RCC 7860 (cell line): ENCODE results near the gene CHST13.

ENCODE experiments used
- DNase-seq: peaks from one replicate; pipeline ENCODE4 v3.0.0-alpha.2; 2015; ENCODE audit warnings: low spot score
- FAIRE-seq: peaks from 2 replicates; lab custom pipeline; 2012; peaks lifted over from hg19 to GRCh38; lab: Jason Lieb, UNC

The CHST13 gene

DNA sequence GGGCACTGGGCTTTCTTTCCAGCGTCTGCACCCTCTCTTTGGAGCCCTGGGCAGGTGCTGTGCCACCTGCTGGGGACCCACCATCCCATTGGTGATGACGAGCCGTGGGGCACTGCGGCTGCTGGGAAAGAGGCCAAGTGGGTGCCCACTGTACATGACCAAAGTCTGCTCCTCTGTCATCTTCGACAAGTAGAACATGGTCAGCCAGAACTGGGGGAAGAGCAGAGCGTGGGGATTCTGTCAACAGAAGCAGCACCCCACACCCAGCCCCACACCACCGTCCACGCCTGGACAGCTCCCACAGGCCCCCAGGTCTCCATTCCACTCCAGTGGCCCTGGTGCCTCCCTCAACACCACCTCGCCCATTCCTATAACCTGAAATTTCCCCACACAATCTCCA is 16.1 kb upstream of the CHST13 start:
- FAIRE-seq, result no peak
- no peak for DNase-seq

DNA sequence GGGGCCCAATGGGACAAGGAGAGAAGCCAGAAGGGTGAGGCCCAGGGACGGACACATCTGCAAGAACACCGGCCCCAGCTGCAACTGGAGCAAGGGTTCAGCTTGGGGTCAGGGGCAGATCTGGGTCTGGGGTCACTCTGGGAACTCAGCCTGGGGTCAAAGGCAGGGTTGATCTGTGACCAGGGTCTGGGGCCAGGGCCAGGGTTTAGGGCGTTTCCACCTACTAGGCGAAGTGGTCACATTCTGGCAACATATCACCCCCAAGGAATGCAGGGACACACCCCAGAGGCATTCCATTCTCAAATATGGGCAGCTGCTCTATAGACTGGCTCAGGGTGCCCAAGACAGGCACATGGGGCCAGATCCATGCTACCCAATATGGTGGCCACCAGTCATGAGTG is 15.4 kb upstream of the CHST13 start:
- DNase-seq (no peak), FAIRE-seq (no peak)

DNA sequence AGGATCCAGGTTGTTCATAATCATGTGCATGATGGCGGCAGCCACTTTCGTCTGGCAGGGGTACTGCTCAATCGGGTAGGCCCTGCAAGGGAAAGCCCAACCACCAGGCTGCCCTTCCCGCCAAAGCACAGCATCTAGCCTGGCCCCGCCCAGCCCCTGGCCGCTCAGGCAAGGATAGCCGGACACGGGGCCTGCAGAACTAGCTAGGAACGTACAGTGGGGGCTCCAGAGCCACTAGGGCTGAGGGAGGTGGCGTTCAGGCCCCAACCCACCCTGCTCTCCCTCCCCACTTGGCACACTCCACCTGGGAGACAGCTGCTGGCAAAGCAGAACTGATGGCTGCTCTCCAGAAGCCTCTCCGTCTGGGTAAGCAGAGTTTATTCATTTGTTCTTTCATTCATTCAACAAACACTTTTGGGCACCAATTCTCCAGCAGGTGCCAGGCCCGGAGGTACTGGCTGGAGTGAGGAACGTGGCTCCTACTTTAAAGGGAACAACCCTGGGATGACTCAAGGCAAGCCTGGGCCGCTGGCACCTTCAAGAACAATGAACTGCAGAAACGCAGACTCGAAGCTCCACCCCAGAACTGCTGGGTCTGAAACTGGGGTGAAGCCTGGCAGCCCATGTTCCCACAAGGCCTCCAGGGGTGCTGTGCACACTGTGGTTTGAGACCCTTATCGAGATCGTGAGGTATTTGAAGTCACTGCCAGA is 14.2 kb upstream of the CHST13 start:
- DNase-seq, result no peak

GRCh38 chr3:126510308-126510910 is 13.5 kb upstream of the CHST13 start:
- no peak for DNase-seq
- no peak for FAIRE-seq

More for the DNA sequence above, 14.2 kb upstream of the CHST13 start:
- no peak for FAIRE-seq

- DNase-seq, result no peak
- no peak for FAIRE-seq
These were observed 12.7 kb upstream of the CHST13 start for GRCh38 chr3:126511291-126511690.

GRCh38 chr3:126512026-126512425 is 11.9 kb upstream of the CHST13 start:
- no peak for FAIRE-seq
- no peak for DNase-seq

- FAIRE-seq (no peak), DNase-seq (no peak)
These were observed 10.9 kb upstream of the CHST13 start for GRCh38 chr3:126512916-126513650.

- FAIRE-seq, result no peak
- no peak for DNase-seq
These were observed 9.8 kb upstream of the CHST13 start for GRCh38 chr3:126514161-126514560.

- no peak for FAIRE-seq
These were observed 8.8 kb upstream of the CHST13 start for GRCh38 chr3:126515066-126515706.

GRCh38 chr3:126516152-126516935 is 7.6 kb upstream of the CHST13 start:
- no peak for DNase-seq

More at GRCh38 chr3:126515066-126515706, 8.8 kb upstream of the CHST13 start:
- DNase-seq, result no peak

DNA sequence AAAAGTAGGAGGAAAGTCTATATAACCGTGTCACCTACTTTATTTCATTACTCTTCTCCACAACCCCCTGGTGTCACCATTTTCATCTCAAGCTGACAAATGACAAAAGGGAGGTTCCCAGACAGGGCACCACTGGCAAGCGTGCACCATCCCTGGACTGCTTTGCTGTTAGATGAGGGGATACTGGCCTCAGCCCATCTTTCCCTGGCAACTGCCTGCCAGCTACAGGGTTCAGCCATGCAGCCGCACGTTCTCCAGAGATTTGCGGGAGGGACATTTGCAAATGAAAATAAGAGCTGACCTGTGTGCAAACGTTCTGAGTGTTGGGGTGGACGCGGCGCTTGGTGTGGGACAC is 7.0 kb upstream of the CHST13 start:
- FAIRE-seq (no peak), DNase-seq (no peak)

More at GRCh38 chr3:126516152-126516935, 7.6 kb upstream of the CHST13 start:
- FAIRE-seq, result no peak

- FAIRE-seq (no peak), DNase-seq (no peak)
These were observed 6.5 kb upstream of the CHST13 start, which contains the start of gene UROC1 for GRCh38 chr3:126517291-126517951. Gene UROC1, minus strand, starts transcription at chr3:126517773. Its CDS starts 54 bp downstream, at chr3:126517719.

DNA sequence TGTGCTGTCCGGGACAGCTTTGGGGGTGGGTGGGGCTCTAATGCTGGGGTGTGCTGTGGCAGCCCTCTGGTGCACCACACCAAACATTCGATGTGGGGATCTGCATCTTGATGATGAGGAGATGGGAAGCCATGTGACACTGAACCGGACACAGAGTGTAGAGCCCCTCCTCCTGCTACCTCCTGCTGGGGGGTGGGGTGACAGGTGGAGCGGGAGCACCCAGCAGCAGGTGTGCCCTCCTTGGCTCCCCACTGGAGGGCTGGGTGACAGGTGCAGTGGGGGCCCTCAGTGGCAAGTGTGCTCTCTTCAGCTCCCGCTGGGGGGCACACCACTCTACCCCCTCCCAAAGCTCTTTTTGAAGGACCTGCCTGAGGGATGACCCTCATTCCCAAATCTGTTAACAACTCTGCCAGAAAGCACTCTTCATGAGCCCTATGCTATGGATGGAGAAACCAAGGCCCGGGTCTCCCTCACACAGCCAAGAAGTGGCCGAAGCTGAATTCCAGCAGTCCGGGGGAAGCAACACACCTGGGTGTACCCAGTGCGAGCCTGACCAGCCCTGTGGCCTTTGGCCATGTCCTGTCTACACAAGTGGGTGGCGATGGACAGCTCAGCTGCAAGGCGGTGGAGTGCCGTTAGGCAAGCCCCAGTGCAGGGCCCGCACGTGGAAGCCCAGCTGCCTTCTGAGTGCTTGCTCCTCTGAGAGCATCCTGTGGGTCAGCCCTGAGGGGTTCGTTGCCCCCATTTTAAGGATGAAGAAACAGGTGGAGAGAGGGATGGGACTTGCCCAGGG is 5.8 kb upstream of the CHST13 start:
- DNase-seq (no peak), FAIRE-seq (no peak)

DNA sequence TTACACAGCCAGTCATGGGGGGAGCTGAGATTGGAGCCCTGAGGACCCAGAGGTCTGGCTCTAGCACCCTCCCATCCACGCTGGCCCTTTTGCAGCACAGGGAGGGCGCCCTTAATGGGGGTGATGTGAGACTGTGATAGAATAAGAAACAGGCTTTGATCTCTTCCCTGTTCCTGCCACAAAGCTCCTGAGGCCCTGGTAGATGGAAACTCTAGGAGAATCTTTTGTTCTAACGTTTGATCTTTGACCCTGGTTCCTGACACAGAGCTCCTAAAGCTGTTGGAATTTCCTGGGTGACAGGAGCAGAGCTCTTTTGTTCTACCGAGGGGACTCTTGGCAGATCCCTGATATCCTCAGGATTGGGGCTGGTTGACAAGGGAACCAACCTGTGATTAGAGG is 5.2 kb upstream of the CHST13 start:
- DNase-seq (no peak), FAIRE-seq (no peak)

GRCh38 chr3:126519506-126520455 is 4.2 kb upstream of the CHST13 start:
- no peak for DNase-seq
- no peak for FAIRE-seq

- DNase-seq (no peak), FAIRE-seq (no peak)
These were observed 2.6 kb upstream of the CHST13 start for GRCh38 chr3:126521122-126521891.

DNA sequence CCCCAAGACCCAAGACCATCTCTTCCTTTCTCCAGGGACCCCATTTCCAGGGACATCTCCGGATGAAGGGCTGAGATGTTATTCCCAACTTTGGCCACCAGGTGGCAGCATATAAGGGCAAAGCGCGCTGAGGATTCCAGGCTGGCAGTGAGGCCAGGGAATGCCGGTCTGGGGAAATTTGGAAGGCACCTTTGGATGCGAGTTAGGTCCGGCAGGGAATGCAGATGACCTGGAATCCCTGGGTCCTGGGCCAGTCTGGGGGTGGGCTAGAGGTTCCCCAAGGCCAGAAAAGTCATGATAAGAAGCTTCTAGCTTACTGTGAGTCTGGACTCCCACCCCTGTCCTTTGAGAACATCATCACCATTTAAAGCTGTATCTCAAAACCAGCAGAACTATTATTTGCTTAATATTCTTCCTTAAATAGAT is 1.6 kb upstream of the CHST13 start:
- peak; percentile 22 for DNase-seq
- no peak for FAIRE-seq
